ENCODE data around the gene ITPR3. TPM values are rescaled to one million over a fixed set of nuclear protein-coding genes. Genes with fewer than 3 reads are reported as not detected.

The ITPR3 gene
- total RNA-seq, 1 donor from 2014 or later, result 6.4 TPM

DNA sequence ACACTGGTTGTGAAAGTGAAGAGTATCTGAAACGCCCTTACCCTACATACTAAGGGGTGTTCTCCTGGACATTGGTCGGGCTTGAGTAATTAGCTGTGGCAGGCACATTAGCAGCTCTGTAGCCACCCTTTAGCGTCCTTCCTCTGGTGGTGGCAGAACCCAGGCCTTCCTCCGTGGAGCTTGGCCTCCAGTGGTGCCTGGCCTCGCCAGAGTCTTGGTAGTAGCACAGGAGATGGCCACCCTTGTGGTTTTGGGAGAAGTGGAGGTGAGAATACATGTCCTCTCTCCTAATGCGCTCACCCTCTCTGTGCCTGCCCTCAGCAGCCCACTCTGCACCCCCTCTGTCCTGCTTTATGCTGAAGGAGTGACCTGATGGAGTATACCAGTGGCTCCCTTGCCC, 107.9 kb downstream of the ITPR3 start:
- H3K9me3 Mint-ChIP-seq, result no peaks in the 10 kb centered on the region
- H3K4me1 Mint-ChIP-seq, result peaks cover 16% of the 10 kb centered on the region
- TF ChIP-seq, protein P1, sequence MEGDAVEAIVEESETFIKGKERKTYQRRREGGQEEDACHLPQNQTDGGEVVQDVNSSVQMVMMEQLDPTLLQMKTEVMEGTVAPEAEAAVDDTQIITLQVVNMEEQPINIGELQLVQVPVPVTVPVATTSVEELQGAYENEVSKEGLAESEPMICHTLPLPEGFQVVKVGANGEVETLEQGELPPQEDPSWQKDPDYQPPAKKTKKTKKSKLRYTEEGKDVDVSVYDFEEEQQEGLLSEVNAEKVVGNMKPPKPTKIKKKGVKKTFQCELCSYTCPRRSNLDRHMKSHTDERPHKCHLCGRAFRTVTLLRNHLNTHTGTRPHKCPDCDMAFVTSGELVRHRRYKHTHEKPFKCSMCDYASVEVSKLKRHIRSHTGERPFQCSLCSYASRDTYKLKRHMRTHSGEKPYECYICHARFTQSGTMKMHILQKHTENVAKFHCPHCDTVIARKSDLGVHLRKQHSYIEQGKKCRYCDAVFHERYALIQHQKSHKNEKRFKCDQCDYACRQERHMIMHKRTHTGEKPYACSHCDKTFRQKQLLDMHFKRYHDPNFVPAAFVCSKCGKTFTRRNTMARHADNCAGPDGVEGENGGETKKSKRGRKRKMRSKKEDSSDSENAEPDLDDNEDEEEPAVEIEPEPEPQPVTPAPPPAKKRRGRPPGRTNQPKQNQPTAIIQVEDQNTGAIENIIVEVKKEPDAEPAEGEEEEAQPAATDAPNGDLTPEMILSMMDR (IDR thresholded peaks at IDR 0.05; ENCODE audit: unreplicated experiment), result no peak
- no peak overlapping the region for H3K27ac Mint-ChIP-seq
- H3K4me3 Mint-ChIP-seq, result no peak overlapping the region
- peaks cover 2% of the 10 kb centered on the region for H3K27me3 Mint-ChIP-seq (ENCODE audit: low read depth)
- DNase-seq (ENCODE audit: low spot score in 2 of 2, unreplicated experiment in 2 of 2), result no peak
- H3K36me3 Mint-ChIP-seq, result no peaks in the 10 kb centered on the region

DNA sequence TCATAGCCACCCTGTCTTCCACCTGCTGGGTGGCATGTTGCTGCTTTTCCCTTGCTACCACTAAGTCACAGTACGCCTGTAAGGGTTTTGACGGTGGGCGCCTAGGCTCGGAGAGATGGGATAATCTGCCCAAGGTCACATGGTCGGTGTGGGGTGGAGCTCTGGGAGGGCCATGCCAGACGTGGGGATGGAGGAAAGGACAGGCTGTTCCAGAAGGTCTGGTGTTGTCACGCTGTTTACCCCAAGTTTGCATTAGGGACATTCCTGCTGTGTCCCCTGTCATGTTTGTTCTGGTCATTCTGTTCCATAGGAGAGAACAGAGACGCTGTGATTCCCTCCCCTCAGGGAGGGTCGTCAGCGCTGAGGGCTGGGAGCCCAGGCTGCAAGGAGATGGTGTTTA, 109.5 kb downstream of the ITPR3 start:
- Mint-ChIP-seq H3K9me3 (no peaks in the 10 kb centered on the region), H3K4me3 (no peak overlapping the region), H3K27me3 (ENCODE audit: low read depth) (no peaks in the 10 kb centered on the region), H3K4me1 (peaks cover 10% of the 10 kb centered on the region), H3K27ac (no peak overlapping the region), H3K36me3 (no peaks in the 10 kb centered on the region)
- DNase-seq (ENCODE audit: low spot score in 2 of 2, unreplicated experiment in 2 of 2), result no peak
- TF ChIP-seq, protein P1 (IDR thresholded peaks at IDR 0.05; ENCODE audit: unreplicated experiment), result no peak

DNA sequence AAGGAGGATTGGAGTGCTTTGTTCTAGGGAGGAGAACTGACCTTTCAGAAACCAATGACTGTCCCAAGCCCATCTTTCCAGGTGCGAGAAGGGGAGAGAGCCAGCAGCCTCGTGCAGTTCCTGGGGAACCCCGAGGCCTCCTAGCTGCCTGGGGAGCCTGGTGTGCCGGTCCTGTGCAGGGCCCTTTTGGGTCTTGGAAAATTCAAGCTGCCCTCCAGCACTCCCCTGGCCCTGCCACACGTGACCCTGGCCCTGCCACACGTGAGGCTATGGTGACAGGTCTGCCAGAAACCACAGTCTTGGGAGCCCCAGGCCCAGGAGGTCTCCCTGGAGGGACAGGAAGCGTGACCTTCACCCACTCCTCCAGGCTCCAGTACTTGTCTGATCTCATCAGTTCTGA, 109.9 kb downstream of the ITPR3 start:
- Mint-ChIP-seq H3K27me3 (ENCODE audit: low read depth) (no peaks in the 10 kb centered on the region), H3K4me3 (no peak overlapping the region), H3K4me1 (peaks cover 10% of the 10 kb centered on the region), H3K9me3 (no peaks in the 10 kb centered on the region), H3K27ac (no peak overlapping the region), H3K36me3 (no peaks in the 10 kb centered on the region)
- no peak for DNase-seq (ENCODE audit: low spot score in 2 of 2, unreplicated experiment in 2 of 2)
- TF ChIP-seq, protein P1 (IDR thresholded peaks at IDR 0.05; ENCODE audit: unreplicated experiment), result no peak

DNA sequence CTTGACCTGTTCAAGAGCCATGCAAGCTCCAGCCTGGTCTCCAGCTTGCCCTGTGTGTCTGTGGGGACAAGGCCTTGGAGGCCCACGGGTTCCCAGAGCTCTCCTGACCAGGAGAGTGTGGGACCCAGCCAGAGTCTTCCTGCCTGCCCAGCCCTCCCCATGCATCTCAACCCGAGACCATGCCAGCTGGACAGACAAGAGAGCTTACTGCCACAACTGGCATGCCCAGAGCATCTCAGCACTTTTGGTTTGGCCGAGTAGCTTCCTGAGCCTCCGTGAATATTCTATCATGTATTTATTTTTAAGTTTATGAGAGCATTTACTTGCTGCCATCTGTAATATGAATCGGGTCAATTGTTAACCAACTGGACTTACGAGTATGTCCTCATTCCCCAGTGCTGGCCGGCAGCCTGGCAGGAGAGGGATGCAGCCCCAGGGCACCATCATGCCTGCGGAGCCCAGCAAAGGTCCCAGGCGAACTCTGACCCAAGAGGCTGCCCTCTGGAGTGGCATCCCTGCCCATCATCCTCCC, 110.7 kb downstream of the ITPR3 start:
- Mint-ChIP-seq H3K27ac (no peak overlapping the region), H3K4me3 (no peak overlapping the region), H3K36me3 (no peaks in the 10 kb centered on the region), H3K4me1 (peaks cover 10% of the 10 kb centered on the region), H3K27me3 (ENCODE audit: low read depth) (no peaks in the 10 kb centered on the region), H3K9me3 (no peaks in the 10 kb centered on the region)
- TF ChIP-seq, protein P1 (IDR thresholded peaks at IDR 0.05; ENCODE audit: unreplicated experiment), result no peak
- no peak for DNase-seq (ENCODE audit: low spot score in 2 of 2, unreplicated experiment in 2 of 2)

DNA sequence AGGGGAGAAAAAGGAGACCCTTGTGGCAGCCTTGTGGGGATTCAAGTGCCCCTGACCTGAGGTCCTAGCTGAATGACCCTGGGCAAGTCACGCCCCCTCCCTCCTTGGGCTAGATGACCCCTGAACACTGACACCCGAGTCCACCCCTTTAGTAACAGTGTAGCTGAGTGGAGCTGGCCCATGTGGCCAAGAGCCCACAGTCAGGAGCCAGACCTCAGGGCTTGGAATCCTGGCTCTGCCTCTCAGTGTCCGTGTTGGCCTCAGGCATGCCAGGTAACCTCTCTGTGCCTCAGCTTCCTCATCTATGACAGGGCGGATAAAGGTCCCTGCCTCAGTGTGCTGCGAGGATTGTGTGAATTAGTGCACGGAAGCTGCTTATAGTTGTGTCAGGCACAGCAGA, 111.3 kb downstream of the ITPR3 start:
- DNase-seq (ENCODE audit: low spot score in 2 of 2, unreplicated experiment in 2 of 2), result no peak
- Mint-ChIP-seq H3K27ac (no peak overlapping the region), H3K4me3 (no peak overlapping the region), H3K27me3 (ENCODE audit: low read depth) (no peaks in the 10 kb centered on the region), H3K36me3 (no peaks in the 10 kb centered on the region), H3K4me1 (peaks cover 12% of the 10 kb centered on the region), H3K9me3 (no peaks in the 10 kb centered on the region)
- TF ChIP-seq, protein P1 (IDR thresholded peaks at IDR 0.05; ENCODE audit: unreplicated experiment), result no peak
